NB4 (cell line): ENCODE data around the gene DLG1.

Experiments used
- DNase-seq: peaks from one replicate; pipeline ENCODE4 v3.0.0; 2010; ENCODE audit warnings: low read depth
- H3K4me3 ChIP-seq: one replicate; pipeline ENCODE4 v1.5.1; 2011; ENCODE audit warnings: mild to moderate bottlenecking, low read depth, low read length, moderate library complexity
- MYC ChIP-seq: IDR thresholded peaks from 2 replicates; pipeline ENCODE4 v1.6.1; 2011; ENCODE audit warnings: low read depth, low read length
- POLR2A ChIP-seq: IDR thresholded peaks from 2 replicates; pipeline ENCODE4 v1.6.1; 2011; ENCODE audit warnings: mild to moderate bottlenecking; ENCODE audit not compliant: insufficient read length; ENCODE audit errors: extremely low read depth
- TF ChIP-seq, protein P1 (sequence below): IDR thresholded peaks from 2 replicates; pipeline ENCODE4 v1.6.1; 2011; ENCODE audit warnings: low read depth, low read length
- TF ChIP-seq, protein P2 (sequence below): IDR thresholded peaks from one replicate; pipeline ENCODE4 v1.5.1; 2012; ENCODE audit warnings: low read depth, low read length

Gene DLG1

DNA sequence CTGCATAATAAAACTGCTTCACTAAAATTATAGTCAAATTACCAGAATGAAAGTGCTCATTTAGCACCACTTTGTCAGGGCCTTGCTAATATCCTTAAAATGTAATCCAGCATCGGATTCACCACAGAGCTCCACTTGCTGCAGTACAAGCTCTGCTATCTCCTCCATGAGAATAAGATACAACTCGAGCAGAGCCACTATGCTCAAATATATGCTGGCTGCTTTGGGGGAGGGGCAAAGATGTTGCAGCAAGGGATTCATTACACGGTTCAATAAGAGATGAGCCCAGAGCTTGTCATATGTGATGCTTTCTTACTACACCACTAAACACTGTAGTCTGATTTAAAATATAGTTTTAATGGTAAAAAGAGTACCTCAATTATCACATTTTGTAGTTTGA is 72.2 kb downstream of the DLG1 start:
- TF ChIP-seq POLR2A, result no peak
- no peak for TF ChIP-seq MYC
- TF ChIP-seq, protein P1, sequence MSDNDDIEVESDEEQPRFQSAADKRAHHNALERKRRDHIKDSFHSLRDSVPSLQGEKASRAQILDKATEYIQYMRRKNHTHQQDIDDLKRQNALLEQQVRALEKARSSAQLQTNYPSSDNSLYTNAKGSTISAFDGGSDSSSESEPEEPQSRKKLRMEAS, result no peak
- TF ChIP-seq, protein P2, sequence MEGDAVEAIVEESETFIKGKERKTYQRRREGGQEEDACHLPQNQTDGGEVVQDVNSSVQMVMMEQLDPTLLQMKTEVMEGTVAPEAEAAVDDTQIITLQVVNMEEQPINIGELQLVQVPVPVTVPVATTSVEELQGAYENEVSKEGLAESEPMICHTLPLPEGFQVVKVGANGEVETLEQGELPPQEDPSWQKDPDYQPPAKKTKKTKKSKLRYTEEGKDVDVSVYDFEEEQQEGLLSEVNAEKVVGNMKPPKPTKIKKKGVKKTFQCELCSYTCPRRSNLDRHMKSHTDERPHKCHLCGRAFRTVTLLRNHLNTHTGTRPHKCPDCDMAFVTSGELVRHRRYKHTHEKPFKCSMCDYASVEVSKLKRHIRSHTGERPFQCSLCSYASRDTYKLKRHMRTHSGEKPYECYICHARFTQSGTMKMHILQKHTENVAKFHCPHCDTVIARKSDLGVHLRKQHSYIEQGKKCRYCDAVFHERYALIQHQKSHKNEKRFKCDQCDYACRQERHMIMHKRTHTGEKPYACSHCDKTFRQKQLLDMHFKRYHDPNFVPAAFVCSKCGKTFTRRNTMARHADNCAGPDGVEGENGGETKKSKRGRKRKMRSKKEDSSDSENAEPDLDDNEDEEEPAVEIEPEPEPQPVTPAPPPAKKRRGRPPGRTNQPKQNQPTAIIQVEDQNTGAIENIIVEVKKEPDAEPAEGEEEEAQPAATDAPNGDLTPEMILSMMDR, result no peak
- no peak for DNase-seq
- H3K4me3 ChIP-seq, result no peak overlapping the region

DNA sequence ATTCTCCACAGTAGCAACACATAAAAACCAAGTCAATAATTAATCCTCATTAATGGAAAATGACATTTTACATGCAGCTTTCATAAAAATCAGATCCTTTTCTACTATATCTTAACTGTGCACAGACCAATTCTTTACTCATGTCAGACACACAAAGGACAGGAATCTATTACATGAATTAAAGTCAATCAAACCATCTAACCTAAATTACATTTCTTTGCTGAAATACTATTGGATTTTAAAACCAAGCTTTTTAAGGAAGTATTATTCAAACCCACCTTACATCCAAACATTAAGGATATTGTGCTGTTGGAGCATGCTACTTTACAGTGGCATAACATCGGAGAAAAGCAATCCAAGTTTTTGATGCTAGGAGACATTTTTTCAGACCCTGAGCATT is 72.8 kb downstream of the DLG1 start:
- no peak for DNase-seq
- no peak for TF ChIP-seq MYC
- H3K4me3 ChIP-seq, result no peak overlapping the region

DNA sequence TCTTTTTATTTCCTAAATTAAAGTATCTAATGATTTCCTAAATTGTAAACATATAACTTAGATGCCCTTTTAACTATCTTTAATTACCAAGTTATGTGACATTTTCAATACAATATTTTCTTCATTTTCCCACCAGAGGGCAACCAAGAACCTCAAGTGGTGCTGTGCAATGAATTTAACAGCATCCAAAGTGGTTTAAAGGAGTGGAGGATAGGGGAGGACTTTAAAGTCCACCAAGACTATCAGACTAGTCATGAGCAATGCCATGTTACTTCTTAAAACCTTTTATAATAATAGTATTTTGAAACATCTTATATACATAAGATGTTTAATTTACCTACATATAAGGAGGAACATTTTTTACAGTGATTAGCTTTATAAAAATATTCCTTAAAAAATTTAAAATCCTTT is 74.4 kb downstream of the DLG1 start:
- H3K4me3 ChIP-seq, result no peak overlapping the region
- peak; percentile 64 for DNase-seq
- TF ChIP-seq, protein P1, result no peak
- TF ChIP-seq POLR2A, result no peak
- TF ChIP-seq MYC, result no peak
- TF ChIP-seq, protein P2, result peak; percentile 29

DNA sequence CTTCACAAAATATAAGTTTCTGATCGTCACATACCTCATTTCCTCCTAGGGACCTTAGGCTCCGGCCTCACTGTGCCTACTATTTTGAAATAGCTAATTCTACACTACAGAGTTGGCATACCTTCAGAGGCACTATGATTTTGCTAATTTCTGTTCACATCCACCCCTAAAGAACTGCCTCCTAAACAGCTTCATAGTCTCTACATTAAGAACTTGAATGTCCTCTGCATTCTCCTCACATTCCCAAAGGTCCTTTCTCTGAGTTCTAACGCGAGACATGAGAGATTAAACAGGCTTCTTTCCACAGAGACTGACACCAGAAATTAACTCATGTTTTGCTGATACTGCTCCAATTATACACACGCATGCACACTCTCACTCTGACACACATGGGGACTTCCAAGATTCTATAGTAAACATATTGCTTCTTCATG is 75.5 kb downstream of the DLG1 start:
- no peak for DNase-seq
- H3K4me3 ChIP-seq, result no peak overlapping the region
- TF ChIP-seq POLR2A (no peak), MYC (no peak)
- TF ChIP-seq, protein P1, result no peak

DNA sequence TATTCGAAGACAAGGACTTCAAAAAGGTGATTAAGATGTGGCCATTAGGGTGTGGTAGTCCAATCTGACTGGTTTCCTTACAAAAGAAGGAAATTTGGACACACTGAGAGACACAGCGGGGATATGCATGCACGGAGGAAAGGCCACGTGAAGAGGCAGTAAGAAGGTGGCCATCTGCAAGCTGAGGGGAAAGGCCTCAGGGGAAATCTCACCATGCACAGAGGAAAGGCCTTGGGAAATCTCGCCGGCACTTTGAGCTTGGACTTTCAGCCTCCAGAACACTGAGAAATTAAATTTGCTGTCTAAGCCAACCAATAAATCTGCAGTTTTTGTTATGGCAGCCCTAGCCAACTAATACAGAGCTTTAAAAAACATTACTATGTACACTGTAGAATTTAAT is 78.8 kb downstream of the DLG1 start:
- TF ChIP-seq MYC (no peak), POLR2A (no peak)
- TF ChIP-seq, protein P2, result no peak
- TF ChIP-seq, protein P1, result no peak
- no peak for DNase-seq
- no peak overlapping the region for H3K4me3 ChIP-seq

DNA sequence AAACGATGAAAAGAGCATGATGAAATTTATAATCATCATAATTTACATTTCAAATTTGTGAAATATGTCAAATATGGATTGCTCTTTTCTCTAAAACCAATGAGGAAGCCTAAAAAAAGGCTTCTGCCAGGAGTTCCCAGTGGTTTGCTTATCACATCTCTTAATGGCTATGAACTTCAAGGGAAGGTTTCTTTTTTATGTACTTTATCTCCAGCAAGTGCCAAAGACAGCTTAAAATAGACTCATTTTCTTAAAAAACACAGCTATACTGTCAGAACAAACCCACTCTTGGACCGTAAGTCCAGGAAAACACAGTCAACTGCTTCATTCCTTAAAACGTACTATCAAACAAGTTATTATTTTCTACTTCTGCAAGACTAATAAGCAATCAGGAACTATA is 80.2 kb downstream of the DLG1 start:
- TF ChIP-seq, protein P2, result no peak
- TF ChIP-seq, protein P1, result no peak
- no peak for TF ChIP-seq POLR2A
- no peak for TF ChIP-seq MYC
- H3K4me3 ChIP-seq, result no peak overlapping the region
- no peak for DNase-seq

DNA sequence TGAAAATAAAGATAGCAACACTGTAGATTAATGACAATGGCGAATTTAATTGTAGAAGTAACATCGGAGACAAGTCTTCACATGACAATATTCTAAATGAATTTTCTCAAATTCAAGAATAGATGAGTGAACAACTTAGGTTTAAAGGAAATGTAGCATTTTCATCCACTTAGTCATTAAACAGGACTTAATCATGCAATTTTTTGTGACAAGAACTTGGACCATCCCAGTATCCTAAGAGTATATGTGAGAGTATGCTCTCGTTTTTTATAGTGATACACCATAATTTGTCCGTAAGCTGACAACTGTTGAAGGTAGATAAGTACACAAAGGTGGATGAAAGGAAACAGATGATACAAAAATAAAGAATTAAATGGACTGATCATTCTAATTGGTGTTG is 81.5 kb downstream of the DLG1 start:
- DNase-seq, result no peak
- TF ChIP-seq MYC, result no peak
- H3K4me3 ChIP-seq, result no peak overlapping the region
